A549 treated with dexamethasone at 1 μM for 4 hours (cell line): Measurements from ENCODE around the gene RPL11. TPM values are rescaled to one million over a fixed set of nuclear protein-coding genes. Genes with fewer than 3 reads are reported as not detected.

Source experiments
- total RNA-seq: library from RNA; stranded (reverse); fragments of 200-300 nt; extraction: Qiagen RNA extraction; gene quantifications from 5 replicates; pipeline ENCODE4 v1.2.3, GENCODE V29; 2022

Gene RPL11
- 1,437 to 1,632 TPM (median 1,495 TPM) in 5 replicates for total RNA-seq

GRCh38 chr1:23691499-23692307, at the start of gene RPL11:
Gene RPL11, plus strand, starts transcription at chr1:23691806. Its CDS starts 18 bp downstream, at chr1:23691824.

GRCh38 chr1:23743287-23744152, 51.9 kb downstream of the RPL11 start, which contains the start of gene ELOA:
Gene ELOA, plus strand, starts transcription at chr1:23743471. Its CDS starts 33 bp downstream, at chr1:23743504.

Other genes with a start within 250 kb of the RPL11 start
- 6.2 to 7.8 TPM (median 7.2 TPM) in 5 replicates for gene ASAP3, start 207.6 kb upstream of the RPL11 start, total RNA-seq
- gene E2F2, start 160.6 kb upstream of the RPL11 start, total RNA-seq: 2.2 to 3.3 TPM (median 2.9 TPM) in 5 replicates
- gene ID3, start 132.3 kb upstream of the RPL11 start, total RNA-seq: 258 to 365 TPM (median 315 TPM) in 5 replicates
- gene ELOA, start 51.7 kb downstream of the RPL11 start, total RNA-seq: 29.3 to 32.6 TPM (median 31.6 TPM) in 5 replicates
- gene PITHD1, start 86.6 kb downstream of the RPL11 start, total RNA-seq: 26.1 to 31.6 TPM (median 28.6 TPM) in 5 replicates
- gene LYPLA2, start 99.3 kb downstream of the RPL11 start, total RNA-seq: 50.0 to 54.9 TPM (median 54.4 TPM) in 5 replicates
- 59.1 to 66.8 TPM (median 65.1 TPM) in 5 replicates for gene GALE, start 108.9 kb downstream of the RPL11 start, total RNA-seq
- 11.5 to 12.7 TPM (median 12.6 TPM) in 5 replicates for gene HMGCL, start 133.6 kb downstream of the RPL11 start, total RNA-seq
- gene FUCA1, start 176.5 kb downstream of the RPL11 start, total RNA-seq: 8.5 to 11.4 TPM (median 10.1 TPM) in 5 replicates
- 0.02 TPM in 1 of 5 replicates, not detected in the others for gene CNR2, start 221.6 kb downstream of the RPL11 start, total RNA-seq